ENCODE measurements around the gene NLRP7.

DNA sequence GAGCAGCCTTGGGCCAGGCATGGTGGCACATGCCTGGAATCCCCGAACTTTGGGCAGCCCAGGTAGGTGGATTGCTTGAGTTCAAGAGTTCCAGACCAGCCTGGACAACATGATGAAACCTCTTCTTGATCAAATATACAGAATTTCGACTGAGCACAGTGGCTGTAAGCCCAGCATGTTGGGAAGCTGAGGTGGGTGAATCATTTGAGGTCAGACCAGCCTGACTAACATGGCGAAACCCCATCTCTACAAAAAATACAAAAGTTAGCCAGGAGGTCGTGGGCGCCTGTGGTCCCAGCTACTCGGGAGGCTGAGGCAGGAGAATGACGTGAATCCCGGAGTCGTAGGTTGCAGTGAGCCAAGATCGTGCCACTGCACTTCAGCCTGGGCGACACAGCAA, 8.0 kb upstream of the NLRP7 start:
- TF ChIP-seq, protein P1, sequence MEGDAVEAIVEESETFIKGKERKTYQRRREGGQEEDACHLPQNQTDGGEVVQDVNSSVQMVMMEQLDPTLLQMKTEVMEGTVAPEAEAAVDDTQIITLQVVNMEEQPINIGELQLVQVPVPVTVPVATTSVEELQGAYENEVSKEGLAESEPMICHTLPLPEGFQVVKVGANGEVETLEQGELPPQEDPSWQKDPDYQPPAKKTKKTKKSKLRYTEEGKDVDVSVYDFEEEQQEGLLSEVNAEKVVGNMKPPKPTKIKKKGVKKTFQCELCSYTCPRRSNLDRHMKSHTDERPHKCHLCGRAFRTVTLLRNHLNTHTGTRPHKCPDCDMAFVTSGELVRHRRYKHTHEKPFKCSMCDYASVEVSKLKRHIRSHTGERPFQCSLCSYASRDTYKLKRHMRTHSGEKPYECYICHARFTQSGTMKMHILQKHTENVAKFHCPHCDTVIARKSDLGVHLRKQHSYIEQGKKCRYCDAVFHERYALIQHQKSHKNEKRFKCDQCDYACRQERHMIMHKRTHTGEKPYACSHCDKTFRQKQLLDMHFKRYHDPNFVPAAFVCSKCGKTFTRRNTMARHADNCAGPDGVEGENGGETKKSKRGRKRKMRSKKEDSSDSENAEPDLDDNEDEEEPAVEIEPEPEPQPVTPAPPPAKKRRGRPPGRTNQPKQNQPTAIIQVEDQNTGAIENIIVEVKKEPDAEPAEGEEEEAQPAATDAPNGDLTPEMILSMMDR (IDR thresholded peaks at IDR 0.05; ENCODE audit: insufficient read depth, low read length, poor library complexity, severe bottlenecking): no peak
- no peak for TF ChIP-seq EZH2phosphoT487 (conservative IDR thresholded peaks at IDR 0.05; ENCODE audit: low read length)
